Erythroblast (primary cell): Measurements from ENCODE around the gene IDH3G.

ENCODE experiments used
- DNase-seq, 2 experiments: peaks; one replicate each; lab custom pipeline; 2025; lab: John Stamatoyannopoulos, UW
- GATA1 ChIP-seq: IDR thresholded peaks from 2 replicates; pipeline ENCODE4 v1.6.1; 2011; ENCODE audit warnings: low read depth, mild to moderate bottlenecking, control low read depth, low read length, moderate library complexity
- POLR2A ChIP-seq: IDR thresholded peaks from 2 replicates; pipeline ENCODE4 v1.6.1; 2011; ENCODE audit warnings: mild to moderate bottlenecking, low read length

Gene IDH3G

GRCh38 chrX:153739754-153740486 is 54.3 kb downstream of the IDH3G start:
- DNase-seq, result no peak
- TF ChIP-seq GATA1, result no peak
- no peak for TF ChIP-seq POLR2A

GRCh38 chrX:153738056-153738605 is 56.0 kb downstream of the IDH3G start:
- DNase-seq, result no peak
- no peak for TF ChIP-seq POLR2A
- TF ChIP-seq GATA1, result no peak

- no peak for TF ChIP-seq POLR2A
- TF ChIP-seq GATA1, result no peak
- no peak for DNase-seq
These were observed 57.2 kb downstream of the IDH3G start for GRCh38 chrX:153736871-153737441.

- DNase-seq, result no peak
- no peak for TF ChIP-seq GATA1
- no peak for TF ChIP-seq POLR2A
These were observed 57.9 kb downstream of the IDH3G start for GRCh38 chrX:153736071-153736820.
